Omental fat pad (tissue), 4 donors: ENCODE results near the gene EZH1. TPM values are rescaled to one million over a fixed set of nuclear protein-coding genes. Genes with fewer than 3 reads are reported as not detected.

Experiments used
- ATAC-seq: fragments of 150-250 bp; one replicate; pipeline ENCODE4 v1.9.1; 2016; ENCODE audit warnings: mild to moderate bottlenecking, moderate library complexity; ENCODE audit not compliant: low FRiP score
- DNase-seq: peaks from one replicate; pipeline ENCODE4 v3.0.0-alpha.2; 2019; ENCODE audit warnings: low spot score
- total RNA-seq, 4 donors: library from RNA; depleted of rRNA; stranded (reverse); fragments of >200 nt; gene quantifications; one replicate each; pipeline ENCODE4 v1.1.0, GENCODE V29; 2016
- TF ChIP-seq, protein P1 (sequence below), 3 donors: fragments of 450-650 bp; IDR thresholded peaks; one replicate each; pipeline ENCODE4 v1.5.1; 2016 to 2017; ENCODE audit warnings: antibody characterized with exemption in 3 of 3, mild to moderate bottlenecking in 3 of 3, moderate library complexity in 2 of 3

Gene EZH1
- total RNA-seq, 4 donors from 2014 or later: 42.0 to 91.1 (median 50.9) TPM

DNA sequence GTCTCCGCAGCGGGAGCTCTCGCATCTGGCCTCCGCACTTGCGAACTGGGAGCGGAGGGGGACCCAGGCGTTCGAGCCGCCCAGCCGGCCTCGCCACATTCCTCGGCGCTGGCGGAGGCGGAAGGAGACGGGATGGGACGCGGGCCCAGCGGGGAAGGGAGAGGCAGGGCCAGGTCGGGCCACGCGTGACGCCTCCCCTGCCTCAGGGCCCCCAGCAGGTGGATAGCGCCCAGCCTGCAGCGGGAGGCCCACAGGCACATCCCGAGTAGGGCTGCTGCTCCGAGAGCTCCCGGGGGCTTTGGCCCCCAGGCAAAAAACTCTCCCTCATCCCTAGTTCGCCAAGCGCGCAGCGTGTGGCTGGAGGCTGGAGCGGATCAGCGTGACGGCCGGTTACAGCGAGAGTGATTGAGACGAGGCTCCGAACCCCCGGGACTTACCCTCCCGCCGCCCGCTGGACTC is 68.8 kb downstream of the EZH1 start:
- no peak for ATAC-seq
- TF ChIP-seq, protein P1, sequence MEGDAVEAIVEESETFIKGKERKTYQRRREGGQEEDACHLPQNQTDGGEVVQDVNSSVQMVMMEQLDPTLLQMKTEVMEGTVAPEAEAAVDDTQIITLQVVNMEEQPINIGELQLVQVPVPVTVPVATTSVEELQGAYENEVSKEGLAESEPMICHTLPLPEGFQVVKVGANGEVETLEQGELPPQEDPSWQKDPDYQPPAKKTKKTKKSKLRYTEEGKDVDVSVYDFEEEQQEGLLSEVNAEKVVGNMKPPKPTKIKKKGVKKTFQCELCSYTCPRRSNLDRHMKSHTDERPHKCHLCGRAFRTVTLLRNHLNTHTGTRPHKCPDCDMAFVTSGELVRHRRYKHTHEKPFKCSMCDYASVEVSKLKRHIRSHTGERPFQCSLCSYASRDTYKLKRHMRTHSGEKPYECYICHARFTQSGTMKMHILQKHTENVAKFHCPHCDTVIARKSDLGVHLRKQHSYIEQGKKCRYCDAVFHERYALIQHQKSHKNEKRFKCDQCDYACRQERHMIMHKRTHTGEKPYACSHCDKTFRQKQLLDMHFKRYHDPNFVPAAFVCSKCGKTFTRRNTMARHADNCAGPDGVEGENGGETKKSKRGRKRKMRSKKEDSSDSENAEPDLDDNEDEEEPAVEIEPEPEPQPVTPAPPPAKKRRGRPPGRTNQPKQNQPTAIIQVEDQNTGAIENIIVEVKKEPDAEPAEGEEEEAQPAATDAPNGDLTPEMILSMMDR (IDR thresholded peaks at IDR 0.05): no peak
- no peak for DNase-seq

GRCh38 chr17:42675348-42675964 is 69.4 kb downstream of the EZH1 start:
- no peak for DNase-seq
- ATAC-seq: no peak

GRCh38 chr17:42674755-42675347 is 70.0 kb downstream of the EZH1 start:
- ATAC-seq (no peak), DNase-seq (no peak)
- TF ChIP-seq, protein P1 (IDR thresholded peaks at IDR 0.05): no peak

More at GRCh38 chr17:42675348-42675964, 69.4 kb downstream of the EZH1 start:
- TF ChIP-seq, protein P1 (IDR thresholded peaks at IDR 0.05): no peak

- DNase-seq (no peak), ATAC-seq (no peak)
- TF ChIP-seq, protein P1 (IDR thresholded peaks at IDR 0.05): no peak
These were observed 70.7 kb downstream of the EZH1 start for GRCh38 chr17:42673885-42674754.

- no peak for ATAC-seq
- no peak for DNase-seq
- TF ChIP-seq, protein P1 (IDR thresholded peaks at IDR 0.05): no peak
These were observed 71.5 kb downstream of the EZH1 start for GRCh38 chr17:42673266-42673884.

- DNase-seq (no peak), ATAC-seq (no peak)
- TF ChIP-seq, protein P1 (IDR thresholded peaks at IDR 0.05): no peak
These were observed 72.8 kb downstream of the EZH1 start for GRCh38 chr17:42672038-42672437.
